GM18511 (cell line): ENCODE results near the gene PSMD5.
"Not testable (repeated sequence)": the region's sequence is repeated elsewhere in the genome, so short reads cannot be mapped to it uniquely, and the experiment has no call there.

Experiments
- ATAC-seq: cut with Tn5 transposase; IDR thresholded peaks from one replicate; pipeline ENCODE4 v1.9.1; 2021; ENCODE audit warnings: mild to moderate bottlenecking, moderate library complexity; ENCODE audit not compliant: unreplicated experiment

PSMD5 gene

DNA sequence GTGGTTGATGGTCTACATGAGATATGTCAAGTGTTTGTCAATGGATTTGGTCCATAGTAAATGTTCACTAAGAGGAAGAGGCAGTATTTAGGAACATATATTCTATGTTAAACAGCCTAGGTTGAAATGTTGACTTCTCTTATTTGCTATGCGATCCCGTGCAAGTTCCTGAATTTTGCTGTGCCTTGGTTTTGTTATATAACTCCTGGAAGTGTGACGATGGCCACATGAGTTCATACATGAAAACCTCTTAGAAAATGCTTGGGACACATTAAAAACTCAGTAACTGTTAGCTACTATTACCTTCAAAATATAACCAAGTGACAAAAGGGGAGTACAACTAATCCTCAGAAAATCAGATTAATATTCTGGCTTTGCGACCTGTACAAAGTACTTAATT lies 27.6 kb downstream of the PSMD5 start:
- ATAC-seq: no peak

DNA sequence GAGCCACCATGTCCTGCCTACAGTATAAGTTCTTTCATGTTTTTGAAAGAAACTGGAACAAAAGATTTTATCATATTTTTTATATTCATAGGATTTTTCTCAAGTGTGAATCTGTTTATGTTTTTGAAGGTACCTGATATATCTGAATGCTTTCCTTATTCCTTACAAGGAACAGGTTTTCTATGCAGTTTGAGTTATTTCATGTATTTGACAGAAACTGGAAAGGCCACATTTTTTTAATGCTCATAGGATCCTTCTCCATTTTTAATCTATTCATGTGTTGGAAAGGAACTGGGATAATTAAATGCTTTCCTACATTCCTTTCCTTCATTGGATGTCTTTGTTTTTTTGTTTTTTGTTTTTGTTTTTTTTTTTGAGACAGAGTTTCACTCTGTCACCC lies 33.8 kb downstream of the PSMD5 start:
- no peak for ATAC-seq

- ATAC-seq: no peak
Observed at GRCh38 chr9:120807607-120808379, 34.9 kb downstream of the PSMD5 start.

GRCh38 chr9:120804784-120805363 lies 37.8 kb downstream of the PSMD5 start:
- not testable (repeated sequence) for ATAC-seq

- no peak for ATAC-seq
Observed at GRCh38 chr9:120801441-120801840, 41.3 kb downstream of the PSMD5 start.

DNA sequence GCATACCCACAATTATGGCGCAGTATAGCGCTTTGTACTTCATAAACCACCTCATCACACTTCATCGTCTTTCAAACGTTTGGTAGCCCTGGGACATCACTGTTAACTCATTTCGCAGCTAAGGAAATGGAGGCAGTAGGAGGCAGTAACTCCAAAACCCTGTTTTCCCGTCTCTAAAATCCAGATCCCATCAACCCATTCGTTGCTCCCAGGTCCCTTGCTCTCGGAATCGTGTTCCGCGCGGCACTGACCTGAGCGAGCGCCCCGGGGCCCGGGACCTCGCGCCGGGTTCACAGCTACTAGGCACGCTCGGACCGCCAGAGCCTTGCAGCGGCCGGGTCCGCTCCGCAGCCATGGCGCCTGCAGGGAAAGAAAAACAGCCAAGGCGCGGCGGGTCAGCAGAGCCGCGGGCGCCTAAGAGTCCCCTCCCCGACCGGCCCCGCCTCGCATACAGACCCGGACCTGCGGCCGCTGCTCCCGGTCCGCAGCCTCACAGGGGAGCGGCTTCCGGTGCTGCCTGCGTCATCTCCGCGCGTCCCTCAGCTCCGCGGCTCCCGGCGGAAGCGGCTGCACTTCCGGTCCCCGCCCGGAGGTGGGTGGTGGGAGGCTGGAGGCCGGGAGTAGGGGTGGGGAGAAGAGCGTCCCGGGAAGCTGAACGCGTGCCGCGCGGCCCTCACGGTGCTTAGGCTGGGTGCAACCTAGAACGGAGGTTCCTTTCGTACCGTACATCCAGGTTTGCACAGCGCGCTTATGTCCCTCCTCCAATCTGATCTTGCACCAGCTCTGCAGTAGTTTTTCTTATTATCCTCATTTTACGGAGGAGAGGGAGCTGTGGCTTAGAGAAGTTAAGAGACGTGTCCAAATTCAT lies 49.6 kb downstream of the PSMD5 start, which contains the start of gene FBXW2:
Gene FBXW2 (minus strand): TSS at position 519 of the 868 bp plus-strand sequence. CDS start 5,158 bp downstream, outside the sequence.
- ATAC-seq: peak; percentile 94

DNA sequence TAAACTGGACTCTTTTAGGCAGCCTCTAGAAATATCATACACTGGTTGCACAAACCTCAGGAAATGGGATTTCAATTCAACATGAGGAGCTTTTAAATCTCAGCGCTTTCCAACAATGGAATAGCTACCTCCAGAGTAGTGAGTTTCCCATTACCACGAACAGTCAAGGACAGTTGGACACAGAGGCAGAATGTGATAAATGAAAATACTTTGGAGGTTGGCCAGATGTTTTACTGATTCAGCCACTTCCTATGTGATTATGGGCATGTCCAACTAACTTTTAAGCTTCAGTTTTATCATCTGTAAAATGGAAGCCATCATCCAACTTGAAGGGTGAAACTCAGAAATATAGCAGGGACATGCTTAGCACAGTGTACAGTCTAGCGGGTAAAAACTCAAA lies 51.6 kb downstream of the PSMD5 start:
- no peak for ATAC-seq

DNA sequence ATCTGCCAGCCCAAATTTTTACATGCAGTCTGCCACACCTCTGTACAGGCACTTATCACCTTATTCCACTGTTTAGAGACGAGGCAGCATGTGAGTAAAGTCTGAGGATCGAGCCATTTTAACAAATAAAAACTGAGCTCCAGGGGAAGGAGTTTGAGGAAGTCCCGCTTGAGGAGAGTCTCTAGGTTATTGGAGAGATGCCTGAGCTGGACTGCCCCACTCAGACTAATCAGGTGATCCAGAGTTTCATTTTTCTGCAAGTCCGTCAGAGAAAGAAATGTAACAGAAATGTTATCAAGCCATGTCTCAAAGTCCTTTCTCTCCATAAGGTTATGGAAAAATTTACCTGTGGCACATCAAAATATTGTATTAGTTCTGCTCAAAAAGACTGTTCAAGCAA lies 54.8 kb downstream of the PSMD5 start:
- ATAC-seq: no peak

GRCh38 chr9:120783602-120784047 lies 59.1 kb downstream of the PSMD5 start:
- ATAC-seq: no peak

GRCh38 chr9:120781236-120781635 lies 61.5 kb downstream of the PSMD5 start:
- ATAC-seq: no peak

- no peak for ATAC-seq
Observed at GRCh38 chr9:120780367-120780766, 62.4 kb downstream of the PSMD5 start.

DNA sequence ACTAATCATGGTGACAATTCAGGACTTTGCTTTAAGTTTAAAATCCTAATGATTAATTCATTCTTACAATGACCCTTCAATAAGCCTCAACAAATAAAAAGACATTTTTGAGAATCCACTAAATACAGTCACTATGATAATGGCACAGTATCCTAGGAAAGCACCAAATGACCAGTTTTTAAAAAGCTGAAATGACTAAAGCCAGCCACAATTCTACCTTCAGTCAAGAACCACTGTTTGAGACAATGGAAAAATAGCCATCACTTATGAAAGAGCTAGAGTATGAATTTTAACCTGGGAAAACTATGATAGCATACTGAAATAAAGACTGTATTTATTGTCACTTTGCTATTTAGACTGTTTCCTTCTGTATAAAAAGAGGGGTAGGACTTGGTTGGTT lies 63.5 kb downstream of the PSMD5 start:
- ATAC-seq: no peak

GRCh38 chr9:120778758-120779157 lies 64.0 kb downstream of the PSMD5 start:
- no peak for ATAC-seq

DNA sequence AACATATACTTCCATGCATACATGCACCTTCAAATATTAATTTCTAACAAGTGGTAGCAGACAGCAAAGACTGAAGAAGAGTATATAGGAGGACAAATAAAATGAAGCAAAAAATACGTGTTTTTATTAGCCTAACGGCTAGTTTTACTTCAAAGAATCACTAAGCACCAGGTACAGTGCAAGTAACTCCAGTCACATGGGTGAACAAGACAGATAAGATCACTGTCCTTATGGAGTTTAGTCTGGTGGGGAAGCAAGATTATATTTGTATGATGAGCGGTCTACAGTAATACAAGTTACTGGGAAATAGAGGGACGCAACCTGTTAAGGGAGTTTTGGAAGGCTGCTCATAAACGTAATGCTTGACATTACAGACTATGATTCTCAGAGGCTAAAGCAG lies 65.5 kb downstream of the PSMD5 start:
- ATAC-seq: no peak

DNA sequence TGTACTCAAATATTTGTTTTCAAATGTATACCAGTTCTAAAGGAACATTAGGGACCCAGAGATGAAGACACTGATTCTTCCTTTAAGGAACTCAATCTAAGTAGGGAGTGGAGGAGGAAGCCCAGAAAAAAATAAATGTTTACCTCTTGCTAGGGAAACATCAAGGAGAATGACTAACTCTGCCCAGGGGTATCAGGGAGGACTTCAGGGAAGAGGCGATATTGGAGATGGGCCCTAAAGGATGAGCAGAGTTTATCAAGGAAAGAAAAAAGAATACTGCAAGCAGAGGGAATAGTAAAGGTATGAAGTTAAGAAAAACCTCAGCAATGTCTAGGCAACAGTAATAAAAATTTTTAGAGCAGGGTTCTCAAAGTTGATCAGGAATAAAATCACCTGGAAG lies 65.9 kb downstream of the PSMD5 start:
- no peak for ATAC-seq

- no peak for ATAC-seq
Observed at GRCh38 chr9:120775859-120776258, 66.9 kb downstream of the PSMD5 start.

- ATAC-seq: no peak
Observed at GRCh38 chr9:120774719-120775118, 68.0 kb downstream of the PSMD5 start.

DNA sequence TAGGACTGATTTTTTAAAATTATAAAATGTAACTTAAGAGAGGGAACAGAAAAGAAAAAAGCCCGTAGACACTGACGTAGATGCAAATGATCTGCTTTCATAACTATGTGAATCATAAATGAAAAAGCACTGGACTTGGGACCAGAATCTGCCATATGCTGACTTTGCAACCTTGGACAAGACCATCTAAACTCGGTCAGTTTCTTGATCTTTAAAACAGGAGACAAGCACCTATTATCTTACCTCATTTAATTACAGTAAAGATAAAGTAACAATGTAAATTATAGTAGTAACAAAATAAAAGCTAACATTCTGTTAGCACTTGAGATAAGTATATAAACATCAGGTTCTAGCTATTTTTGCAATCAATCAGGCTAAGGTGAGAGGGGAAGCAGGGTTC lies 69.5 kb downstream of the PSMD5 start:
- ATAC-seq: no peak

GRCh38 chr9:120770931-120771330 lies 71.8 kb downstream of the PSMD5 start:
- ATAC-seq: no peak

GRCh38 chr9:120768886-120769285 lies 73.8 kb downstream of the PSMD5 start:
- ATAC-seq: no peak

DNA sequence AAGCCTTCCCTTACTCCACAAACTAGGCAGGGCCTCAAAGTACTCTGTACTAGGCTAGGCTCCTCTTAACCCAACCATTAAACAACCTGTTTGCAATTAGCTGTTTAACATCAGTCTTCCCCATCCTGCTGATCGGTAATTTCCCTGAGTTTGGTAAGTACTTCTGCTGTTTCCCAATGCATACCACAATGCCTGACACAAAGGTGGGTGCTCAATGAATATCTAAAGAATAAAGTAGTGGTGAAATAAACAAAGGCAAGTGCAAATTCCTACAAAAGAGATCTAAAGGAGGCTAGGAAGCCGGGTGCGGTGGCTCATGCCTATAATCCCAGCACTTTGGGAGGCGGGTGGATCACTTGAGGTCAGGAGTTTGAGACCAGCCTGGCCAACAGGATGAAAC lies 74.5 kb downstream of the PSMD5 start:
- ATAC-seq: no peak

- no peak for ATAC-seq
Observed at GRCh38 chr9:120767451-120767850, 75.3 kb downstream of the PSMD5 start.
